NCI-H82 treated with DMSO at 0.1 percent for 48 hours (cell line): ENCODE measurements around the gene SELENOO.
A peak's percentile ranks its signal among the peaks of the same experiment; 100 is the strongest.

Experiments
- DNase-seq: peaks from one replicate; lab custom pipeline; 2025; ENCODE audit not compliant: unreplicated experiment; lab: John Stamatoyannopoulos, UW

The SELENOO gene

GRCh38 chr22:50184004-50184901 is 16.6 kb upstream of the SELENOO start:
- DNase-seq, result no peak

DNA sequence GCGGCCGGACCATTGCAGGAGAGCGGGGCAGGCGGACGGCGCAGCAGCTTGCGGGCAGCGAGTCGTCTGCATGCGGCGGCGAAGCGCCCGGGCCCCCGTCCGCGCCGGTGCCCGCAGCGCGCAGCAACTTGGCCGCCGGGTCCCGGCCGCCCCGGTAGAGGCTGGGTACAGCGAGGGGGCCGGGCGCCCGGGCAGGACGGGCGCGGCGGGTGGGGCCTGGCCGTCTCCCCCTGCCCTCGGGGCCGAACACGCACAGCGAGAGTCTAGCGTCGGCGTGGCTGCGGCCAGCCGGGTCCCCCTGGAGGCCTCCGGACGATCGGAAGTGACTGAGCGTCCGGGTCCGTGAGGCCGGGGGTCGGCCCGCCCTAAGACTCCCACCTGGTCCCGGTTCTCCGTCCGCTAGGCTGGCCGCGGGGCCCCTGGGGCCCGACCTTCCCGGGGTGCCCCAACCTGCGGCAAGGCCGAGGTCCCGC is 15.9 kb upstream of the SELENOO start:
- DNase-seq, result no peak

- peak; percentile 9 for DNase-seq
Observed at GRCh38 chr22:50185375-50186087, 15.3 kb upstream of the SELENOO start, which contains the start of gene TRABD. Gene TRABD (plus strand): TSS chr22:50185913. CDS start chr22:50193061, 7,148 bp downstream.

GRCh38 chr22:50186181-50186714 is 14.6 kb upstream of the SELENOO start:
- DNase-seq, result no peak

DNA sequence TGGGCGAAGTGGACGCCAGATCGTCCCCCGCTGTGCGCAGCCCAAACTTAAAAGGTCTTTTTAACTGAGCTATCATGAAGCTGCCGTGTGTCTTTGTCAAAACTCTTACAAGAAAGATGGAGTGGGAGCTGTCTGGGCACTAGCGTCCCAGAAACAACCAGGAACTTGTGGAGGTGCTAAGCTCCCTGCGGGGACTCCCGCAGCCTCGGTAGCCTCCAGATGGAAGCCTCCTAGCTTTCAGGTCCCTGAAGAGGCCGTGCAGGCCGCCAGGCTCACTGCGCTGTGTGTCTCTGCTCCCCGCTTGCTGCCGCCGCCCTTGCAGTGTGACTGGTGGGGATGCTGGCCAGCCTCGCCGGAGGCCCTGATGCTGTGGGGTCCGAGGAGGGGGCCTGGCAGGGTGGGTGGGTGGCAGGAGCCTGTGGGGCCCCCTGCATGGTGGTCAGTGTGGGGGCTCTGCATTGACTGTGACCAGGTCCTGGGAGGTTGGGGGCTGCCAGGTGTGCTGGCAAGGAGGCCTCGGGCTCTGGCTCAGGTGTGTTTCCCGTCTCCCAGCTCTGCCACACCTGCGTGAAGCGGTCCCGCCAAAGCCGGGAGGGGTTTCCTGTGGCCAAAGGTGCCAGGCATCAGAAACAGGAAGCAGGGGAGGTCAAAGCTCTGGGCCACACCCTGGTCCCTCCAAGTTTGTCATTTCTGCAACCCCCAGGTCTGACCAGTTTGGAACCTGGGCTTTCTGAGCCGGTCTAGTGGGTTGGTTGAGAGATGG is 13.9 kb upstream of the SELENOO start:
- DNase-seq, result no peak

- no peak for DNase-seq
Observed at GRCh38 chr22:50188356-50188755, 12.5 kb upstream of the SELENOO start.

DNA sequence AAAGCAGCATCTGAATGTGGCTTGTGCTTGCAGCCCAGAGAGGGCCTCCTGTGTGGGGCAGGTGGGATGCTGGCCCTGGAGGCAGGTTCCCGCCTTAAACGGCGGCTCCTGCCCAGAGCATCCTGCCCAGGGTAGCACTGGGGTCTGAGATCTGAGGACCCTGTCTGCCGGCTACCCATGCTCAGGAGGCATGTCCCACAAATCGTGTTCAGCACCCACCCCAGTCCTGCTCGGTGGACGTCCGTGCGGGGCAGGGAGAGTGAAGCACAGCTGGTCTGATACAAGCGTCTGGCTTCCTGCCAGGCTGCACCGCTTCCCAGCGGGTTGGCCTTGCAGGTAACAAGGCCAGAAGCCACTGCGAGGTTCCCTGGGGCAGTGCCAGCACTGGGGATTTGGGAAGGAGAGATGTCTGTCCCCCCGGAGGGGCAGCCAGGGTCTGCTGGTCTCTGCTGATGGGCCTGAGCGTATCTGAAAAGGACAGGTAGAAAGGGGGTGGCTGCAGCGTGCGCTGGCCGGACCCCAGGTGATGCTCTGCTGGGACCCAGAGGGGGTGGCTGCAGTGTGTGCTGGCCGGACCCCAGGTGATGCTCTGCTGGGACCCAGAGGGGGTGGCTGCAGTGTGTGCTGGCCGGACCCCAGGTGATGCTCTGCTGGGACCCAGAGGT is 11.5 kb upstream of the SELENOO start:
- no peak for DNase-seq

DNA sequence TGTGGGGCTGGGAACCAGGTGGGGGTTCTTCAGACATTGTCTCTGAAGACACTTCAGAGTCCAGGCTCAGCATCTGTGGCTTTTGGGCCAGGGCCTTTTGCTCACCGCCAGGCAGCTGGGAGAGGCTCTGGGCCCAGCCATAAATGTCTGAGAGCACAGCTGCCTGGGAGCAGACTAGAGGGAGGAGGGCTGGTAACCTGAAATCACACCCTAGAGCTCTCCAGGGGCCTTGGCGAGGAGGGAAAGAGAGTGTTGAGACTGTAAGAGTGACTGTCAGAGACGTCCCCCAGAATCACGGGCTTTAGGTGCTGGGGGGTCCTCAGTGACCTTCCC is 11.0 kb upstream of the SELENOO start:
- DNase-seq, result no peak

DNA sequence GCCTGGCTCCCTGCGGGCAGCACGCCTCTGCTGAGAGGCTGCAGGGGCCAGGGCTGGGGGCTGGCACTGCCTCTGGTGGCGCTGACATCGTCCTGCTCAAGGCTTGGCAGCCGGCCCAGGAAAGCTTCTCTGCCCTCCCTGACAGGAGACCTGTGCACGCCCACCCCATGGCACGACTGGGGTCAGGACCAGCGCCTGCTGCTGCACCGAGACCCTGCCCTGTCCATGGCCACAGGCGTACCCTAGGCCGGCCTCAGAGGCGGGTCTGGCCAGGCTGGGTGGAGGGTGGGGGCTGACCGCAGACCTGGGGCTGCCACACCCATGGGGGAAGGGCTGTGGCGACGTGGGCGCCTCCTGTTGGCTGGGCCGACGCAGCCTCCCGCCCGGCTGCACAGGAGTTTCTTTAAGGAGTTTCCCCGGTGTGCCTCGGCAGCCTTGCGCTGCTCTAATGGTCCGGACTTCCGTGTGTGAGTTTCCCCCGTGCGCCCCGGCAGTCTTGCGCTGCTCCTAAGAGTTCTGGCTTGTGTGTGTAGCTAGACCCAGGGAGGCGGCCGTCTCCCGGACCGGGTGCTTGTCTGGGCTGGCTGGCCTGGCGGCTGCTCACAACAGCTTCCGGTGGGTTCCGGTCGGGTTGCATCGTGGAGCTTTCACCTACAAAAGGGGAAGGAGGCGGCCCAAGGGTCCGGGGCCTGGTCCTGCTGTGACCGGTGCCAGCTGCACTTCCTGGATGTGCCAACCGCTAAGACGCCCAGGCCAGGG is 10.4 kb upstream of the SELENOO start:
- no peak for DNase-seq

DNA sequence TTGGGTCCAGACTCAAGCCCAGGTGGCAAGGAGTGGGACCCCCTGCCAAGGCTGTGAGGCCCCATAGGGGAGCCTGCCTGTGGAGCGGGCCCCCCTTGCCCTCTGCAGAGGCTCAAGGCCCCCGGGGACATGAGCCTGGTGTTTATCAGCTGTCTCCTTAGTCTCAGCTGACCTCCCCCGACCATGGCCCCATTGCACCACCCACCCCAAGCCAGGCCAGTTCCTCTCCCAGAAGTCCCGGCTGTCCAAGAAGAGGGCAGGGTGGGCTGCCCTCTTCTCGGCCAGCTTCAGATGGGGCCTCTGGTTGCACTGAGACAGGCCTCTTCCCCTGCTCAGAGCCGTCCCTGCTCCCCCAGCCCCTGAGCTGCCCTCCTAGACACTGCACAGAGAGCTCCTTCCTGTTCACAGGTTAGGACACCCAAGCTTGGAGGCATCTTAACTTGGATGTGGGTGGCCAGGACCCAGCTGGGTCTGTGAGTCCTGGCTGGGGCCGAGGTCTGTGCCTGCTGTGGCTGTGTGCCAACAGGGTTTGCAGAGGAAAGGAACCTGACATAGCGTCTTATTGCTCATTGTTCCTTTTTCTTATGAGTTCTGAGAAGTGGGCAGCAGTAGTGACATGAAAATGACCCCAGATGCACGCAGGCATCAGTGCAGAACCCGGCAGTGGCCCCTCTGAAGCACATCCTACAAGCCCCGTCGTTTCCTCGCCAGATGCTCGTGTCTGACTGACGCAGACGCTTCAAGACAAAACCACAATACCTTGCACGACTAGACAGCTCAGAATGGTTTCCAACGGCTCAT is 9.7 kb upstream of the SELENOO start:
- DNase-seq, result no peak

GRCh38 chr22:50192436-50193204 is 8.2 kb upstream of the SELENOO start:
- DNase-seq, result no peak

- no peak for DNase-seq
Observed at GRCh38 chr22:50193621-50194020, 7.2 kb upstream of the SELENOO start.

GRCh38 chr22:50194037-50194805 is 6.6 kb upstream of the SELENOO start:
- DNase-seq, result no peak

- DNase-seq, result no peak
Observed at GRCh38 chr22:50196256-50196655, 4.6 kb upstream of the SELENOO start.

- DNase-seq, result no peak
Observed at GRCh38 chr22:50197000-50197800, 3.6 kb upstream of the SELENOO start.

DNA sequence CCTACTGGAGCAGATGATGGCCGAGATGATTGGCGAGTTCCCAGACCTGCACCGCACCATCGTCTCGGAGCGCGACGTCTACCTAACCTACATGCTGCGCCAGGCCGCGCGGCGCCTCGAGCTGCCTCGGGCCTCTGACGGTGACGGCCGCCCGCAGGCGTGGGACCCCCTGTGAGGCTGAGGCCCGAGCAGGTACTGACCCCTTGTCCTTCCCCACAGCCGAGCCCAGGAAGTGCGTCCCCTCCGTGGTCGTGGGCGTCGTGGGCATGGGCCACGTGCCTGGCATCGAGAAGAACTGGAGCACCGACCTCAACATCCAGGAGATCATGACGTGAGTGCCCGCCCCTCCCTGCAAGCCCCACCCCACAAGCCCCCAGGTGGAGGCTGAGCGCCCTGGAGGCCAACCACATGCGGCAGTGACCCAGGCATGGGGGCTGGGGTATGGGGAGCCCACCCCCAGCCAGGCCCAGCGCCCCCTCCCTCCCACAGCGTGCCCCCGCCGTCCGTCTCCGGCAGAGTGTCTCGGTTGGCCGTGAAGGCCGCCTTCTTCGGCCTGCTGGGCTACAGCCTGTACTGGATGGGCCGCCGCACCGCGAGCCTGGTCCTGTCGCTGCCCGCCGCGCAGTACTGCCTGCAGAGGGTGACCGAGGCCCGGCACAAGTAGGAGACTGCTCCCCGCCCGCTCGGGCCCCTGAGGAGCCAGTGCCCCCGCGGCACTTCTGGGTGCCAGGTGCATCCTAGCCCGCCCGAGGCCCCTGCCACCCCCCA is 2.8 kb upstream of the SELENOO start:
- no peak for DNase-seq
